Neural progenitor cell (in vitro differentiated cells): ENCODE measurements around the gene PRDM5. TPM values are rescaled to one million over a fixed set of nuclear protein-coding genes. Genes with fewer than 3 reads are reported as not detected.

Experiments used
- DNase-seq: peaks from one replicate; pipeline ENCODE4 v3.0.0-alpha.2; 2016; ENCODE audit warnings: low spot score
- H2AFZ ChIP-seq: fragments of 200-600 bp; sonication (generic); replicated peaks from 2 replicates; pipeline ENCODE4 v1.6.1; 2016; ENCODE audit warnings: antibody characterized with exemption
- H3F3A ChIP-seq: fragments of 200-600 bp; sonication (generic); 2 replicates; pipeline ENCODE4 v1.6.1; 2016; ENCODE audit warnings: antibody characterized with exemption, low read depth
- H3K27ac ChIP-seq: fragments of 200-600 bp; sonication (generic); 2 replicates; pipeline ENCODE4 v1.5.1; 2016; ENCODE audit warnings: mild to moderate bottlenecking
- H3K27me3 ChIP-seq: fragments of 200-600 bp; sonication (generic); 2 replicates; pipeline ENCODE4 v1.6.1; 2016; ENCODE audit warnings: mild to moderate bottlenecking, moderate library complexity
- H3K36me3 ChIP-seq: fragments of 200-600 bp; sonication (generic); 2 replicates; pipeline ENCODE4 v1.5.1; 2016
- H3K4me1 ChIP-seq: fragments of 200-600 bp; sonication (generic); 2 replicates; pipeline ENCODE4 v1.6.1; 2016; ENCODE audit warnings: mixed run types
- H3K4me2 ChIP-seq: fragments of 200-600 bp; sonication (generic); 2 replicates; pipeline ENCODE4 v1.6.1; 2016
- H3K4me3 ChIP-seq: fragments of 200-600 bp; sonication (generic); 2 replicates; pipeline ENCODE4 v1.5.1; 2016
- H3K79me2 ChIP-seq: fragments of 200-600 bp; sonication (generic); 2 replicates; pipeline ENCODE4 v1.6.1; 2016; ENCODE audit warnings: low read depth
- H3K9ac ChIP-seq: fragments of 200-600 bp; sonication (generic); 2 replicates; pipeline ENCODE4 v1.6.1; 2016
- H3K9me3 ChIP-seq: fragments of 200-600 bp; sonication (generic); 2 replicates; pipeline ENCODE4 v1.5.1; 2016; ENCODE audit warnings: low read depth
- H4K20me1 ChIP-seq: fragments of 200-600 bp; sonication (generic); 2 replicates; pipeline ENCODE4 v1.6.1; 2016; ENCODE audit warnings: low read depth
- H3K27ac Mint-ChIP-seq: 3 replicates; pipeline ENCODE4 v1.8.0; 2021; ENCODE audit warnings: mixed read lengths
- H3K27me3 Mint-ChIP-seq: 2 replicates; pipeline ENCODE4 v1.8.0; 2022; ENCODE audit warnings: low read depth, mild to moderate bottlenecking, inconsistent platforms, moderate library complexity, mixed read lengths; ENCODE audit not compliant: insufficient read depth
- H3K36me3 Mint-ChIP-seq: 3 replicates; pipeline ENCODE4 v1.8.0; 2021; ENCODE audit warnings: mixed read lengths
- H3K4me1 Mint-ChIP-seq: 3 replicates; pipeline ENCODE4 v1.8.0; 2021; ENCODE audit warnings: mixed read lengths
- H3K4me3 Mint-ChIP-seq: 3 replicates; pipeline ENCODE4 v1.8.0; 2021; ENCODE audit warnings: mild to moderate bottlenecking, moderate library complexity, mixed read lengths
- H3K9me3 Mint-ChIP-seq: 3 replicates; pipeline ENCODE4 v1.8.0; 2020; ENCODE audit warnings: mixed read lengths
- EZH2 ChIP-seq: fragments of 200-600 bp; sonication (generic); IDR thresholded peaks from 2 replicates; pipeline ENCODE4 v1.6.1; 2017; ENCODE audit warnings: antibody characterized with exemption, mild to moderate bottlenecking, moderate library complexity
- EZH2phosphoT487 ChIP-seq: fragments of 200-600 bp; sonication (generic); IDR thresholded peaks from 2 replicates; pipeline ENCODE4 v1.6.1; 2017; ENCODE audit warnings: antibody characterized with exemption
- total RNA-seq: library from RNA; depleted of rRNA; stranded (reverse); fragments of >200 nt; gene quantifications from 2 replicates; pipeline ENCODE4 v1.2.3, GENCODE V29; 2015; ENCODE audit warnings: low replicate concordance
- TF ChIP-seq, protein P1 (sequence below): fragments of 200-600 bp; sonication (generic); IDR thresholded peaks from 2 replicates; pipeline ENCODE4 v1.5.1; 2017; ENCODE audit warnings: antibody characterized with exemption, mild to moderate bottlenecking

Gene PRDM5
- total RNA-seq, 1 donor from 2014 or later, result 51.7 TPM

DNA sequence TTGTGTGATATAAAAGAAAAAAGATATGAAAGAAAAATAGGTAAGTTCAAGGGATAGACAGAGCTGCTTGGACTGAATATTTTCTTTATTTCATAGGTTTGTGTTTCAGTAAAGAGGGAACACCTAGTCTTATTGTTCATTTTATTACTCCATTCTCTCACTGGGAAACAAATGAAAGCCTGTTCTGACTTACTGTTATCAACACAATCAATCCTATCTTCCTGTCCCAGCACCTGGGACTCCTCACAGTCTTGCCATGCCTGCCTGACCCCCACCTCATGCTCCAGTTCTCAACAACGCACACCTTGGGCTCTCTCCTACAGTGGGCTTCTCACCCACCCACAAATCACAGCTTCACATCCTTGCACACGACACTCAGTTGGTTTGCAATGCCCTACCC, 189.5 kb downstream of the PRDM5 start:
- H3K4me1 ChIP-seq, result no peaks in the 10 kb centered on the region

DNA sequence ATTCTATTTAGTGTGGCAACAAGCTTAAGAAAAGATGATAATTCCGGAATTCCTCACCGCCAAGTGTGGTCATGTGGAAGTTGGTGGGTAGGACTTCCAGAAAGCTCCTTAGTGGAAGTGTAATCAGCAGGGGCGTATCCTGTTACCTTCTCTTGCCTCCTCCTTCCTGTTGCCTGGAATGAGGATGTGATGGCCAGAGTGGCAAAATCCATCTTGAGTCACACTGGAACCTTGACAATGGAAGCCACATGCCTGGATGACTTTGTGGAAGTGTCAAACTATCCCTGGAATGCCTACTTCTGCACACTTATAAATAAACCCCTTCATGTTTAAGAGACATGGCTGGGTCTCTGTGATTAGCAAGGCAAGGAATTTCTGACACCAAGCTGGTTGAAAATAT, 191.0 kb downstream of the PRDM5 start:
- Mint-ChIP-seq H3K4me3 (no peak overlapping the region), H3K9me3 (no peaks in the 10 kb centered on the region), H3K27ac (no peak overlapping the region), H3K36me3 (no peaks in the 10 kb centered on the region), H3K27me3 (peaks cover 2% of the 10 kb centered on the region), H3K4me1 (no peaks in the 10 kb centered on the region)
- H3K27ac ChIP-seq, result no peak overlapping the region
- no peak for DNase-seq
- no peak overlapping the region for H3K9ac ChIP-seq
- no peaks in the 10 kb centered on the region for H3F3A ChIP-seq
- no peaks in the 10 kb centered on the region for H3K36me3 ChIP-seq
- H4K20me1 ChIP-seq, result no peaks in the 10 kb centered on the region
- H3K79me2 ChIP-seq, result no peaks in the 10 kb centered on the region
- no peaks in the 10 kb centered on the region for H3K9me3 ChIP-seq
- no peaks in the 10 kb centered on the region for H3K27me3 ChIP-seq
- no peak overlapping the region for H2AFZ ChIP-seq
- TF ChIP-seq, protein P1, sequence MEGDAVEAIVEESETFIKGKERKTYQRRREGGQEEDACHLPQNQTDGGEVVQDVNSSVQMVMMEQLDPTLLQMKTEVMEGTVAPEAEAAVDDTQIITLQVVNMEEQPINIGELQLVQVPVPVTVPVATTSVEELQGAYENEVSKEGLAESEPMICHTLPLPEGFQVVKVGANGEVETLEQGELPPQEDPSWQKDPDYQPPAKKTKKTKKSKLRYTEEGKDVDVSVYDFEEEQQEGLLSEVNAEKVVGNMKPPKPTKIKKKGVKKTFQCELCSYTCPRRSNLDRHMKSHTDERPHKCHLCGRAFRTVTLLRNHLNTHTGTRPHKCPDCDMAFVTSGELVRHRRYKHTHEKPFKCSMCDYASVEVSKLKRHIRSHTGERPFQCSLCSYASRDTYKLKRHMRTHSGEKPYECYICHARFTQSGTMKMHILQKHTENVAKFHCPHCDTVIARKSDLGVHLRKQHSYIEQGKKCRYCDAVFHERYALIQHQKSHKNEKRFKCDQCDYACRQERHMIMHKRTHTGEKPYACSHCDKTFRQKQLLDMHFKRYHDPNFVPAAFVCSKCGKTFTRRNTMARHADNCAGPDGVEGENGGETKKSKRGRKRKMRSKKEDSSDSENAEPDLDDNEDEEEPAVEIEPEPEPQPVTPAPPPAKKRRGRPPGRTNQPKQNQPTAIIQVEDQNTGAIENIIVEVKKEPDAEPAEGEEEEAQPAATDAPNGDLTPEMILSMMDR, result no peak
- TF ChIP-seq EZH2, result no peak
- no peak for TF ChIP-seq EZH2phosphoT487
- H3K4me2 ChIP-seq, result no peak overlapping the region
- no peak overlapping the region for H3K4me3 ChIP-seq
- peaks cover 1% of the 10 kb centered on the region for H3K4me1 ChIP-seq

More for the DNA sequence above, 189.5 kb downstream of the PRDM5 start:
- peaks cover 2% of the 10 kb centered on the region for H3K27me3 Mint-ChIP-seq
- Histone ChIP-seq H3K27ac (no peak overlapping the region), H3K4me3 (no peak overlapping the region), H3K9ac (no peak overlapping the region), H2AFZ (no peak overlapping the region), H3K79me2 (no peaks in the 10 kb centered on the region), H3K27me3 (no peaks in the 10 kb centered on the region), H3F3A (no peaks in the 10 kb centered on the region), H4K20me1 (no peaks in the 10 kb centered on the region), H3K9me3 (no peaks in the 10 kb centered on the region), H3K4me2 (no peak overlapping the region), H3K36me3 (no peaks in the 10 kb centered on the region)
- TF ChIP-seq EZH2 (no peak), EZH2phosphoT487 (no peak)
- TF ChIP-seq, protein P1, result no peak
- H3K36me3 Mint-ChIP-seq, result no peaks in the 10 kb centered on the region
- no peaks in the 10 kb centered on the region for H3K4me1 Mint-ChIP-seq
- no peak overlapping the region for H3K4me3 Mint-ChIP-seq
- no peak overlapping the region for H3K27ac Mint-ChIP-seq
- no peaks in the 10 kb centered on the region for H3K9me3 Mint-ChIP-seq
- DNase-seq, result no peak

GRCh38 chr4:120730777-120731320, 191.7 kb downstream of the PRDM5 start:
- Histone ChIP-seq H3K27ac (no peak overlapping the region), H3K27me3 (no peaks in the 10 kb centered on the region), H3K79me2 (no peaks in the 10 kb centered on the region), H3K9ac (no peak overlapping the region), H3K9me3 (no peaks in the 10 kb centered on the region), H3K4me3 (no peak overlapping the region), H2AFZ (no peak overlapping the region), H3K36me3 (no peaks in the 10 kb centered on the region), H3F3A (no peaks in the 10 kb centered on the region), H3K4me1 (peaks cover 5% of the 10 kb centered on the region), H3K4me2 (no peak overlapping the region), H4K20me1 (no peaks in the 10 kb centered on the region)
- no peak for DNase-seq
- H3K27me3 Mint-ChIP-seq, result peaks cover 2% of the 10 kb centered on the region
- no peak overlapping the region for H3K27ac Mint-ChIP-seq
- H3K36me3 Mint-ChIP-seq, result no peaks in the 10 kb centered on the region
- no peak overlapping the region for H3K4me3 Mint-ChIP-seq
- H3K4me1 Mint-ChIP-seq, result no peaks in the 10 kb centered on the region
- no peak for TF ChIP-seq EZH2
- no peak for TF ChIP-seq EZH2phosphoT487
- TF ChIP-seq, protein P1, result no peak
- H3K9me3 Mint-ChIP-seq, result no peaks in the 10 kb centered on the region
